ENCODE results near the gene GMDS. TPM values are rescaled to one million over a fixed set of nuclear protein-coding genes. Genes with fewer than 3 reads are reported as not detected.

GMDS gene
- total and polyA plus RNA-seq, 2 of the 8 experiments (the other 6 are each of a cell fraction or from before 2014, with no cell fraction given) = 16.8 to 50.0 TPM

- Histone ChIP-seq H3K27ac (ENCODE audit: low read depth, low read length) (no peak overlapping the region), H3K9ac (replicated peaks in 1 of 4; ENCODE audit: extremely low read depth in 1 of 4, low read depth in 3 of 4, low read length in 3 of 4) (no peak overlapping the region), H2BK20ac (ENCODE audit: low read length) (no peak overlapping the region), H4K91ac (replicated peaks; ENCODE audit: insufficient read length, low read length) (no peak overlapping the region), H3K4ac (replicated peaks; ENCODE audit: insufficient read length, low read depth, low read length) (no peak overlapping the region), H3K23ac (ENCODE audit: insufficient read length) (no peak overlapping the region), H2BK120ac (replicated peaks; ENCODE audit: low read depth, low read length) (no peak overlapping the region), H2BK15ac (ENCODE audit: low read length) (no peak overlapping the region), H3K23me2 (ENCODE audit: low read depth, low read length) (peaks cover 6% of the 10 kb centered on the region; the same call in 1 of the 2 replicates), H3K4me2 (ENCODE audit: insufficient read depth in 1 of 2, low read depth in 2 of 2, low read length in 2 of 2) (peak overlapping the region; percentile 59 to 87), H3K9me3 (ENCODE audit: insufficient read depth in 2 of 2, low read depth in 1 of 2, low read length in 1 of 2) (no peaks in the 10 kb centered on the region; a peak in 1 of 4 replicates), H3K79me1 (ENCODE audit: low read depth, low read length) (no peaks in the 10 kb centered on the region), H3K36me3 (ENCODE audit: control insufficient read depth in 2 of 4, insufficient read depth in 4 of 4, low read length in 3 of 4) (peaks cover 0 to 11% (median 0%) of the 10 kb centered on the region in 4 experiments; a peak in 2 of 8 replicates), H3K4me1 (replicated peaks in 1 of 4; ENCODE audit: control insufficient read depth in 3 of 4, insufficient read depth in 4 of 4, low read length in 3 of 4) (peaks cover 0 to 28% (median 18%) of the 10 kb centered on the region in 4 experiments; a peak in 6 of 7 replicates), H2AFZ (ENCODE audit: low read length) (no peak overlapping the region), H3K4me3 (ENCODE audit: extremely low read depth in 1 of 4, insufficient read depth in 2 of 4, low read depth in 3 of 4, low read length in 4 of 4) (peak overlapping the region in 3 of 4 experiments; percentile 19 to 57 (median 22); a peak in 5 of 8 replicates), H2AK5ac (ENCODE audit: low read depth, low read length) (peak overlapping the region; percentile 53; the same call in 1 of the 2 replicates), H3K27me3 (replicated peaks in 1 of 4; ENCODE audit: control insufficient read depth in 3 of 4, extremely low read depth in 1 of 4, insufficient read depth in 3 of 4, low read length in 3 of 4) (peaks cover 98 to 100% (median 100%) of the 10 kb centered on the region in 4 experiments), H3K14ac (ENCODE audit: insufficient read length) (no peak overlapping the region), H2BK5ac (ENCODE audit: low read depth, low read length) (no peak overlapping the region), H4K5ac (ENCODE audit: insufficient read length, low read depth, low read length) (no peak overlapping the region), H3K56ac (replicated peaks; ENCODE audit: insufficient read length, low read depth, low read length) (no peak overlapping the region), H4K20me1 (replicated peaks in 1 of 2; ENCODE audit: control insufficient read depth in 1 of 2, insufficient read depth in 2 of 2, low read length in 2 of 2) (peaks cover 39 to 49% of the 10 kb centered on the region in 2 experiments), H3K79me2 (ENCODE audit: control insufficient read depth in 1 of 2, insufficient read depth in 2 of 2, low read length in 2 of 2) (no peaks in the 10 kb centered on the region), H3K18ac (ENCODE audit: extremely low read depth, low read length) (no peak overlapping the region; the same call in 1 of the 2 replicates), H4K8ac (ENCODE audit: extremely low read depth, insufficient read depth, low read length) (no peak overlapping the region), H2BK12ac (ENCODE audit: low read depth, low read length) (no peak overlapping the region)
- no peak for DNase-seq (ENCODE audit: low read depth in 1 of 2, low spot score in 2 of 2)
- ChIA-PET POLR2A (ENCODE audit: partially characterized antibody) (interaction anchor here (1.6 to 3.4 kb wide), 2 partner anchors 9 to 13 kb away, joined by 7 to 13 read pairs; no protein-coding TSS in a partner anchor), CTCF (ENCODE audit: partially characterized antibody) (interaction anchor here (0.5 to 2.8 kb wide), 6 partner anchors 9 to 35 kb away, joined by 3 to 13 read pairs (median 4); no protein-coding TSS in a partner anchor)
- FAIRE-seq = no peak
- WGBS, 2 experiments (ENCODE audit: extremely low coverage in 1 of 2, insufficient coverage in 1 of 2, insufficient read length in 1 of 2, insufficient replicate concordance in 2 of 2, low coverage in 1 of 2, low lambda C conversion rate in 2 of 2, missing lambda C conversion rate in 1 of 2) = 11% methylated on average over 18 of the region's 50 CpGs; no CpG with 5 or more reads in 1 of the 2 experiments
- TF ChIP-seq FOSL1 (IDR thresholded peaks at IDR 0.05; ENCODE audit: insufficient read depth, low read depth, low read length) = no peak
- no peak for TF ChIP-seq SP2 (IDR thresholded peaks at IDR 0.05; ENCODE audit: low read length)
- TF ChIP-seq CHD2 (IDR thresholded peaks at IDR 0.05; ENCODE audit: low read length) = no peak
- no peak for TF ChIP-seq GABPA (IDR thresholded peaks at IDR 0.05; ENCODE audit: borderline replicate concordance, insufficient read depth, low read length)
- no peak for TF ChIP-seq EGR1 (IDR thresholded peaks at IDR 0.05; ENCODE audit: borderline replicate concordance, low read depth, low read length)
- no peak for TF ChIP-seq RAD21 (IDR thresholded peaks at IDR 0.05 in 1 of 2, conservative IDR thresholded peaks at IDR 0.05 in 1 of 2; ENCODE audit: low read depth in 2 of 2, low read length in 2 of 2)
- no peak for TF ChIP-seq GTF2F1 (IDR thresholded peaks at IDR 0.05; ENCODE audit: borderline replicate concordance, low read depth, low read length)
- TF ChIP-seq SIN3A (conservative IDR thresholded peaks at IDR 0.05 in 1 of 2, IDR thresholded peaks at IDR 0.05 in 1 of 2; ENCODE audit: low read depth in 1 of 2, low read length in 2 of 2) = no peak
- peak; percentile 88 for TF ChIP-seq SUZ12 (IDR thresholded peaks at IDR 0.05; ENCODE audit: low read length)
- no peak for TF ChIP-seq NRF1 (IDR thresholded peaks at IDR 0.05; ENCODE audit: low read depth, low read length)
- TF ChIP-seq TAF7 (optimal IDR thresholded peaks at IDR 0.05; ENCODE audit: borderline replicate concordance, low read depth, low read length) = no peak
- TF ChIP-seq KDM4A (IDR thresholded peaks at IDR 0.05; ENCODE audit: low read depth, low read length, severe bottlenecking) = no peak
These were observed 624.8 kb downstream of the GMDS start for GRCh38 chr6:1620504-1621069.
